Activated CD4-positive, alpha-beta T cell treated with anti-CD3 and anti-CD28 coated beads for 36 hours (primary cell): ENCODE results near the gene OXTR. TPM values are rescaled to one million over a fixed set of nuclear protein-coding genes. Genes with fewer than 3 reads are reported as not detected.

ENCODE experiments used
- ATAC-seq: fragments of 200-7000 bp; cut with Tn5 transposase; one replicate; pipeline ENCODE4 v1.10.0; 2021; ENCODE audit warnings: mild to moderate bottlenecking, moderate library complexity
- CTCF ChIA-PET: fragments of 350-600 bp; sonication (Branson Sonifier 250); formaldehyde crosslinking; loops from one replicate; lab custom pipeline; 2021; ENCODE audit warnings: antibody characterized with exemption; lab: Charles Lee
- POLR2A ChIA-PET: fragments of 350-600 bp; sonication (Branson Sonifier 250); formaldehyde crosslinking; loops from one replicate; lab custom pipeline; 2021; ENCODE audit warnings: antibody characterized with exemption, inconsistent platforms; lab: Charles Lee
- DNase-seq: peaks from one replicate; pipeline ENCODE4 v3.0.0-alpha.2; 2020
- H3K27ac Mint-ChIP-seq: one replicate; pipeline ENCODE4 v1.8.0; 2021; ENCODE audit warnings: mixed read lengths
- H3K27me3 Mint-ChIP-seq: one replicate; pipeline ENCODE4 v1.8.0; 2021; ENCODE audit warnings: mixed read lengths
- H3K36me3 Mint-ChIP-seq: one replicate; pipeline ENCODE4 v1.8.0; 2021; ENCODE audit warnings: low read depth, mixed read lengths
- H3K4me1 Mint-ChIP-seq: one replicate; pipeline ENCODE4 v1.8.0; 2021; ENCODE audit warnings: mixed read lengths
- H3K4me3 Mint-ChIP-seq: one replicate; pipeline ENCODE4 v1.8.0; 2021; ENCODE audit warnings: mild to moderate bottlenecking, moderate library complexity, mixed read lengths
- H3K9me3 Mint-ChIP-seq: one replicate; pipeline ENCODE4 v1.8.0; 2021; ENCODE audit warnings: low read depth, mixed read lengths
- intact Hi-C, 2 experiments: fragments of 100-400 bp; cut with DNase I in 1 of 2; cut with micrococcal nuclease in 1 of 2; formaldehyde crosslinking; loops; one replicate each; pipeline versions ENCODE4 v1.14.2 to v1.15.1; 2022 to 2024; cut with DNase I, micrococcal nuclease
- total RNA-seq, 2 experiments: library from RNA; stranded (reverse); gene quantifications; one replicate each; pipeline ENCODE4 v1.2.3, GENCODE V29; 2021

The OXTR gene
- total RNA-seq, 2 experiments from 2014 or later: 0.70 to 0.91 TPM

- DNase-seq (peak; percentile 59), ATAC-seq (peak; percentile 50)
- intact Hi-C loops: loop anchor here in 1 of 2 experiments (5.0 kb wide), 1 partner anchor 534 kb away; no protein-coding TSS in a partner anchor
- Mint-ChIP-seq H3K27me3 (peaks cover 37% of the 10 kb centered on the region), H3K9me3 (no peaks in the 10 kb centered on the region), H3K4me1 (peaks cover 12% of the 10 kb centered on the region), H3K4me3 (no peak overlapping the region), H3K36me3 (no peaks in the 10 kb centered on the region), H3K27ac (no peak overlapping the region)
- CTCF ChIA-PET: interaction anchor here (0.6 kb wide), 1 partner anchor 355 kb away, joined by 4 read pairs; no protein-coding TSS in a partner anchor
- POLR2A ChIA-PET: no interaction called here
Observed at GRCh38 chr3:8767667-8768363, 1.6 kb downstream of the OXTR start.

GRCh38 chr3:8767256-8767666 is 2.2 kb downstream of the OXTR start:
- Mint-ChIP-seq H3K27me3 (peaks cover 37% of the 10 kb centered on the region), H3K4me3 (no peak overlapping the region), H3K4me1 (peaks cover 12% of the 10 kb centered on the region), H3K36me3 (no peaks in the 10 kb centered on the region), H3K9me3 (no peaks in the 10 kb centered on the region), H3K27ac (no peak overlapping the region)
- DNase-seq (no peak), ATAC-seq (no peak)
- ChIA-PET CTCF (interaction anchor here (0.6 kb wide), 1 partner anchor 356 kb away, joined by 4 read pairs; no protein-coding TSS in a partner anchor), POLR2A (no interaction called here)
- intact Hi-C loops: loop anchor here in 1 of 2 experiments (5.0 kb wide), 1 partner anchor 535 kb away; no protein-coding TSS in a partner anchor

GRCh38 chr3:8766148-8766547 is 3.3 kb downstream of the OXTR start:
- Mint-ChIP-seq H3K4me3 (no peak overlapping the region), H3K9me3 (no peaks in the 10 kb centered on the region), H3K36me3 (no peaks in the 10 kb centered on the region), H3K27ac (no peak overlapping the region), H3K4me1 (peaks cover 12% of the 10 kb centered on the region), H3K27me3 (peaks cover 32% of the 10 kb centered on the region)
- intact Hi-C loops: loop anchor here in 1 of 2 experiments (5.0 kb wide), 1 partner anchor 536 kb away; no protein-coding TSS in a partner anchor
- DNase-seq (no peak), ATAC-seq (no peak)
- POLR2A ChIA-PET: no interaction called here
- CTCF ChIA-PET: interaction anchor here (0.7 kb wide), 1 partner anchor 265 kb away, joined by 3 read pairs; the partner anchor contains the start of gene LMCD1

- H3K4me1 Mint-ChIP-seq: peaks cover 12% of the 10 kb centered on the region
- intact Hi-C loops: loop anchor here in 1 of 2 experiments (5.0 kb wide), 1 partner anchor 537 kb away; no protein-coding TSS in a partner anchor
- ChIA-PET POLR2A (no interaction called here), CTCF (interaction anchor here (0.6 kb wide), 1 partner anchor 93 kb away, joined by 4 read pairs; no protein-coding TSS in a partner anchor)
- DNase-seq (no peak), ATAC-seq (no peak)
- H3K27me3 Mint-ChIP-seq: peaks cover 28% of the 10 kb centered on the region
- H3K27ac Mint-ChIP-seq: no peak overlapping the region
- no peak overlapping the region for H3K4me3 Mint-ChIP-seq
- H3K9me3 Mint-ChIP-seq: no peaks in the 10 kb centered on the region
- no peaks in the 10 kb centered on the region for H3K36me3 Mint-ChIP-seq
Observed at GRCh38 chr3:8765528-8765927, 3.9 kb downstream of the OXTR start.

GRCh38 chr3:8764528-8764927 is 4.9 kb downstream of the OXTR start:
- ChIA-PET POLR2A (no interaction called here), CTCF (no interaction called here)
- intact Hi-C loops: no loop called here
- ATAC-seq (no peak), DNase-seq (no peak)
- Mint-ChIP-seq H3K27ac (no peak overlapping the region), H3K9me3 (no peaks in the 10 kb centered on the region), H3K4me1 (peaks cover 10% of the 10 kb centered on the region), H3K27me3 (peaks cover 20% of the 10 kb centered on the region), H3K4me3 (no peak overlapping the region), H3K36me3 (no peaks in the 10 kb centered on the region)

- no peak for DNase-seq
- H3K4me3 Mint-ChIP-seq: no peak overlapping the region
- no peaks in the 10 kb centered on the region for H3K36me3 Mint-ChIP-seq
- H3K27ac Mint-ChIP-seq: no peak overlapping the region
- no peak for ATAC-seq
- peaks cover 9% of the 10 kb centered on the region for H3K27me3 Mint-ChIP-seq
- intact Hi-C loops: no loop called here
- no peaks in the 10 kb centered on the region for H3K9me3 Mint-ChIP-seq
- ChIA-PET POLR2A (no interaction called here), CTCF (interaction anchor here (1.0 kb wide), 1 partner anchor 18 kb away, joined by 3 read pairs; no protein-coding TSS in a partner anchor)
- no peaks in the 10 kb centered on the region for H3K4me1 Mint-ChIP-seq
Observed at GRCh38 chr3:8762607-8763377, 6.6 kb downstream of the OXTR start.

GRCh38 chr3:8761866-8762265 is 7.5 kb downstream of the OXTR start:
- ChIA-PET POLR2A (no interaction called here), CTCF (no interaction called here)
- H3K4me3 Mint-ChIP-seq: no peak overlapping the region
- DNase-seq (no peak), ATAC-seq (no peak)
- intact Hi-C loops: no loop called here
- H3K9me3 Mint-ChIP-seq: no peaks in the 10 kb centered on the region
- H3K27me3 Mint-ChIP-seq: peaks cover 6% of the 10 kb centered on the region
- H3K27ac Mint-ChIP-seq: no peak overlapping the region
- H3K36me3 Mint-ChIP-seq: no peaks in the 10 kb centered on the region
- H3K4me1 Mint-ChIP-seq: no peaks in the 10 kb centered on the region

GRCh38 chr3:8760506-8760905 is 8.9 kb downstream of the OXTR start:
- POLR2A ChIA-PET: no interaction called here
- no peaks in the 10 kb centered on the region for H3K9me3 Mint-ChIP-seq
- no peak for ATAC-seq
- no peak overlapping the region for H3K27ac Mint-ChIP-seq
- H3K4me3 Mint-ChIP-seq: no peak overlapping the region
- H3K36me3 Mint-ChIP-seq: no peaks in the 10 kb centered on the region
- DNase-seq: no peak
- H3K27me3 Mint-ChIP-seq: peaks cover 2% of the 10 kb centered on the region
- intact Hi-C loops: no loop called here
- H3K4me1 Mint-ChIP-seq: no peaks in the 10 kb centered on the region
- CTCF ChIA-PET: interaction anchor here (2.3 kb wide), 1 partner anchor 10 kb away, joined by 5 read pairs; the partner anchor contains the start of gene OXTR

- ChIA-PET CTCF (interaction anchor here (2.3 kb wide), 1 partner anchor 10 kb away, joined by 5 read pairs; the partner anchor contains the start of gene OXTR), POLR2A (no interaction called here)
- DNase-seq (no peak), ATAC-seq (no peak)
- peaks cover 2% of the 10 kb centered on the region for H3K27me3 Mint-ChIP-seq
- no peak overlapping the region for H3K4me3 Mint-ChIP-seq
- no peak overlapping the region for H3K27ac Mint-ChIP-seq
- intact Hi-C loops: no loop called here
- no peaks in the 10 kb centered on the region for H3K4me1 Mint-ChIP-seq
- no peaks in the 10 kb centered on the region for H3K9me3 Mint-ChIP-seq
- no peaks in the 10 kb centered on the region for H3K36me3 Mint-ChIP-seq
Observed at GRCh38 chr3:8760091-8760490, 9.3 kb downstream of the OXTR start.

GRCh38 chr3:8759038-8759707 is 10.2 kb downstream of the OXTR start:
- intact Hi-C loops: no loop called here

More at GRCh38 chr3:8759038-8759707, 10.2 kb downstream of the OXTR start:
- no peaks in the 10 kb centered on the region for H3K9me3 Mint-ChIP-seq
- ChIA-PET CTCF (interaction anchor here (2.3 kb wide), 1 partner anchor 11 kb away, joined by 5 read pairs; the partner anchor contains the start of gene OXTR), POLR2A (no interaction called here)
- ATAC-seq (no peak), DNase-seq (no peak)
- H3K27me3 Mint-ChIP-seq: peaks cover 2% of the 10 kb centered on the region
- H3K4me3 Mint-ChIP-seq: no peak overlapping the region
- H3K36me3 Mint-ChIP-seq: no peaks in the 10 kb centered on the region
- H3K27ac Mint-ChIP-seq: no peak overlapping the region
- no peaks in the 10 kb centered on the region for H3K4me1 Mint-ChIP-seq
